ENCODE data around the gene BAG2. TPM values are rescaled to one million over a fixed set of nuclear protein-coding genes. Genes with fewer than 3 reads are reported as not detected.

Gene BAG2
- total RNA-seq, 1 donor from 2014 or later = 8.3 TPM

- TF ChIP-seq, protein P1, sequence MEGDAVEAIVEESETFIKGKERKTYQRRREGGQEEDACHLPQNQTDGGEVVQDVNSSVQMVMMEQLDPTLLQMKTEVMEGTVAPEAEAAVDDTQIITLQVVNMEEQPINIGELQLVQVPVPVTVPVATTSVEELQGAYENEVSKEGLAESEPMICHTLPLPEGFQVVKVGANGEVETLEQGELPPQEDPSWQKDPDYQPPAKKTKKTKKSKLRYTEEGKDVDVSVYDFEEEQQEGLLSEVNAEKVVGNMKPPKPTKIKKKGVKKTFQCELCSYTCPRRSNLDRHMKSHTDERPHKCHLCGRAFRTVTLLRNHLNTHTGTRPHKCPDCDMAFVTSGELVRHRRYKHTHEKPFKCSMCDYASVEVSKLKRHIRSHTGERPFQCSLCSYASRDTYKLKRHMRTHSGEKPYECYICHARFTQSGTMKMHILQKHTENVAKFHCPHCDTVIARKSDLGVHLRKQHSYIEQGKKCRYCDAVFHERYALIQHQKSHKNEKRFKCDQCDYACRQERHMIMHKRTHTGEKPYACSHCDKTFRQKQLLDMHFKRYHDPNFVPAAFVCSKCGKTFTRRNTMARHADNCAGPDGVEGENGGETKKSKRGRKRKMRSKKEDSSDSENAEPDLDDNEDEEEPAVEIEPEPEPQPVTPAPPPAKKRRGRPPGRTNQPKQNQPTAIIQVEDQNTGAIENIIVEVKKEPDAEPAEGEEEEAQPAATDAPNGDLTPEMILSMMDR (IDR thresholded peaks at IDR 0.05; ENCODE audit: insufficient read depth, low read length, poor library complexity, severe bottlenecking) = no peak
- H3K4me3 ChIP-seq (ENCODE audit: low read depth, low read length) = no peak overlapping the region
- DNase-seq (ENCODE audit: low read depth) = no peak
These were observed 44.3 kb downstream of the BAG2 start for GRCh38 chr6:57216235-57217101.

DNA sequence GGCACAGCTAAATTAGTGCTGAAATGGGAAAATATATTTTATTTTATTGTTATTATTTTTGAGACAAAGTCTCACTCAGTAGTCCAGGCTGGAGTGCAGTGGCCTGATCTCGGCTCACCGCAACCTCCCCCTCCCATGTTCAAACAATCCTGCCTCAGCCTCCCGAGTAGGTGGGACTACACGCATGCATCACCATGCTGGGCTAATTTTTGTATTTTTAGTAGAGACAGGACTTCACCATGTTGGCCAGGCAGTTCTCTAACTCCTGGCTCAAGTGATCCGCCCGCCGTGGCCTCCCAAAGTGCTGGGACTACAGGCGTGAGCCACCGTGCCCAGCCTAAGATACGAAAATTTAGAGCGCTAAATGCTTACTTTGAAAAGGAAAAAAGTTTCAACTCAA lies 45.1 kb downstream of the BAG2 start:
- TF ChIP-seq, protein P1 (IDR thresholded peaks at IDR 0.05; ENCODE audit: insufficient read depth, low read length, poor library complexity, severe bottlenecking) = no peak
- no peak for DNase-seq (ENCODE audit: low read depth)
- no peaks in the 10 kb centered on the region for H3K36me3 ChIP-seq (ENCODE audit: control insufficient read depth, insufficient read depth, low read length)
- H3K4me3 ChIP-seq (ENCODE audit: low read depth, low read length) = no peak overlapping the region
- H3K27me3 ChIP-seq (ENCODE audit: control insufficient read depth, insufficient read depth, low read length) = no peaks in the 10 kb centered on the region

More at GRCh38 chr6:57216235-57217101, 44.3 kb downstream of the BAG2 start:
- Histone ChIP-seq H3K27me3 (ENCODE audit: control insufficient read depth, insufficient read depth, low read length) (no peaks in the 10 kb centered on the region), H3K36me3 (ENCODE audit: control insufficient read depth, insufficient read depth, low read length) (no peaks in the 10 kb centered on the region)

DNA sequence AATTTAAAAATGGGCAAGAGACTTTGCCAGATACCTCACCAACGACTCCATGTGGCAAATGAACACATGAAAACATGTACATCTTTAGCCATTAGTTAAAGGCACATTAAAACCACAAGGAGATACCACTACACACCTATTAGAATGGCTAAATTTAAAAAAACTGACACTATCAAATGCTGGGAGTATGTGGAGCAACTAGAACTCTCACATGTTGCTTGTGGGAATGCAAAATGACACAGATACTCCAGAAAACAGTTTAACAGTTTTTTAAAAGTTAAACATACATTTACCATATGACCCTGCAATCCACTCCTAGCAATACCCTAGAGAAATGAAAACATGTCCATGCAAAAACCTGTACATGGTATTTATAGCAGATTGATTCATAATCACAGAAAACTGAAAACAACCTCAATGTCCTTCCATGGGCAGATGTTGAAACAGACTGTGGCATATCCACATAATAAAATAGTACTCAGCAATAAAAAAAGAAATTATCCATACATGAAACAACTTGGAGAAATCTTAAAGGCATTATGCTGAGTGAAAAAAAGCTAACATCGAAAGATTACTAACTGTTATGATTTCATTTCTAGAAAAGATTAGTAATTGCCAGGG lies 48.1 kb downstream of the BAG2 start:
- H3K27me3 ChIP-seq (ENCODE audit: control insufficient read depth, insufficient read depth, low read length) = no peaks in the 10 kb centered on the region
- no peaks in the 10 kb centered on the region for H3K36me3 ChIP-seq (ENCODE audit: control insufficient read depth, insufficient read depth, low read length)
- no peak overlapping the region for H3K4me3 ChIP-seq (ENCODE audit: low read depth, low read length)
- TF ChIP-seq, protein P1 (IDR thresholded peaks at IDR 0.05; ENCODE audit: insufficient read depth, low read length, poor library complexity, severe bottlenecking) = no peak
- DNase-seq (ENCODE audit: low read depth) = no peak

- TF ChIP-seq, protein P1 (IDR thresholded peaks at IDR 0.05; ENCODE audit: insufficient read depth, low read length, poor library complexity, severe bottlenecking) = peak; percentile 49
- no peaks in the 10 kb centered on the region for H3K36me3 ChIP-seq (ENCODE audit: control insufficient read depth, insufficient read depth, low read length)
- peak overlapping the region; percentile 82 for H3K4me3 ChIP-seq (ENCODE audit: low read depth, low read length)
- no peaks in the 10 kb centered on the region for H3K27me3 ChIP-seq (ENCODE audit: control insufficient read depth, insufficient read depth, low read length)
- no peak for DNase-seq (ENCODE audit: low read depth)
These were observed 49.2 kb downstream of the BAG2 start for GRCh38 chr6:57221191-57221935.

GRCh38 chr6:57221936-57222742 lies 50.0 kb downstream of the BAG2 start, which contains the start of gene RAB23:
Gene RAB23, minus strand, starts transcription at chr6:57222307. Its CDS starts 11,927 bp downstream, at chr6:57210380.
- Histone ChIP-seq H3K36me3 (ENCODE audit: control insufficient read depth, insufficient read depth, low read length) (no peaks in the 10 kb centered on the region), H3K27me3 (ENCODE audit: control insufficient read depth, insufficient read depth, low read length) (no peaks in the 10 kb centered on the region), H3K4me3 (ENCODE audit: low read depth, low read length) (peak within 1 kb of the TSS; percentile 82)
- TF ChIP-seq, protein P1 (IDR thresholded peaks at IDR 0.05; ENCODE audit: insufficient read depth, low read length, poor library complexity, severe bottlenecking) = no peak
- DNase-seq (ENCODE audit: low read depth) = no peak
